CD4-positive, CD25-positive, alpha-beta regulatory T cell (primary cell): ENCODE data around the gene SRI. TPM values are rescaled to one million over a fixed set of nuclear protein-coding genes. Genes with fewer than 3 reads are reported as not detected.
A peak's percentile ranks its signal among the peaks of the same experiment; 100 is the strongest.
"Not testable (repeated sequence)": the region's sequence is repeated elsewhere in the genome, so short reads cannot be mapped to it uniquely, and the experiment has no call there.

ENCODE experiments used
- ATAC-seq, 2 donors: fragments of 150-1000 bp; cut with Tn5 transposase; one replicate each; pipeline ENCODE4 v1.10.0; 2021; ENCODE audit warnings: low read depth in 2 of 2, moderate number of reproducible peaks in 2 of 2, moderate library complexity in 1 of 2
- DNase-seq, 3 donors: peaks; one replicate each; pipeline versions ENCODE4 v3.0.0 to v3.0.0-alpha.2; 2012 to 2022; ENCODE audit warnings: mixed read lengths in 1 of 3
- H3K27ac ChIP-seq: one replicate; pipeline ENCODE4 v1.7.0; 2013; ENCODE audit warnings: mild to moderate bottlenecking, low read length; ENCODE audit not compliant: insufficient read depth, poor library complexity, severe bottlenecking
- H3K27me3 ChIP-seq: one replicate; pipeline ENCODE4 v1.7.0; 2013; ENCODE audit warnings: low read length; ENCODE audit not compliant: control insufficient read depth, insufficient read depth
- H3K36me3 ChIP-seq: one replicate; pipeline ENCODE4 v1.7.0; 2013; ENCODE audit warnings: mild to moderate bottlenecking, low read length, moderate library complexity; ENCODE audit not compliant: control insufficient read depth, insufficient read depth
- H3K4me1 ChIP-seq: 2 replicates; pipeline ENCODE4 v1.7.0; 2013; ENCODE audit warnings: mild to moderate bottlenecking, low read length; ENCODE audit not compliant: insufficient read depth, control insufficient read depth, poor library complexity, severe bottlenecking
- H3K4me3 ChIP-seq: one replicate; pipeline ENCODE4 v1.7.0; 2013; ENCODE audit warnings: low read depth, mild to moderate bottlenecking, low read length, moderate library complexity
- H3K9me3 ChIP-seq, 2 experiments: 1 replicate in 1 of 2; 2 replicates in 1 of 2; pipeline ENCODE4 v1.7.0; 2013; ENCODE audit warnings: low read length in 2 of 2, mild to moderate bottlenecking in 1 of 2, moderate library complexity in 1 of 2; ENCODE audit not compliant: control insufficient read depth in 2 of 2
- H3K27ac Mint-ChIP-seq, 3 donors: one replicate each; pipeline ENCODE4 v1.8.0; 2020 to 2022; ENCODE audit warnings: mild to moderate bottlenecking in 3 of 3, mixed read lengths in 3 of 3, moderate library complexity in 2 of 3
- H3K27me3 Mint-ChIP-seq: one replicate; pipeline ENCODE4 v1.8.0; 2022; ENCODE audit warnings: mild to moderate bottlenecking, mixed read lengths
- H3K36me3 Mint-ChIP-seq: one replicate; pipeline ENCODE4 v1.8.0; 2020; ENCODE audit warnings: mixed read lengths
- H3K4me1 Mint-ChIP-seq, 4 donors: one replicate each; pipeline ENCODE4 v1.8.0; 2020 to 2022; ENCODE audit warnings: mixed read lengths in 4 of 4, mild to moderate bottlenecking in 1 of 4
- H3K4me3 Mint-ChIP-seq, 4 donors: one replicate each; pipeline ENCODE4 v1.8.0; 2020 to 2022; ENCODE audit warnings: mild to moderate bottlenecking in 4 of 4, mixed read lengths in 4 of 4, moderate library complexity in 3 of 4
- H3K9me3 Mint-ChIP-seq, 7 donors: one replicate each; pipeline ENCODE4 v1.8.0; 2020 to 2022; ENCODE audit warnings: mixed read lengths in 7 of 7, mild to moderate bottlenecking in 3 of 7, moderate library complexity in 2 of 7
- polyA plus RNA-seq, 4 donors: library from polyadenylated mRNA; unstranded; fragments of 300-500 nt; fragmentation: Illumina TruSeq; gene quantifications; one replicate each; pipeline ENCODE4 v1.2.3, GENCODE V29; 2021
- total RNA-seq: library from RNA; stranded (reverse); gene quantifications from one replicate; pipeline ENCODE4 v1.2.3, GENCODE V29; 2022

Gene SRI
- total and polyA plus RNA-seq, 5 donors from 2014 or later, result 53.5 to 318 (median 239) TPM

DNA sequence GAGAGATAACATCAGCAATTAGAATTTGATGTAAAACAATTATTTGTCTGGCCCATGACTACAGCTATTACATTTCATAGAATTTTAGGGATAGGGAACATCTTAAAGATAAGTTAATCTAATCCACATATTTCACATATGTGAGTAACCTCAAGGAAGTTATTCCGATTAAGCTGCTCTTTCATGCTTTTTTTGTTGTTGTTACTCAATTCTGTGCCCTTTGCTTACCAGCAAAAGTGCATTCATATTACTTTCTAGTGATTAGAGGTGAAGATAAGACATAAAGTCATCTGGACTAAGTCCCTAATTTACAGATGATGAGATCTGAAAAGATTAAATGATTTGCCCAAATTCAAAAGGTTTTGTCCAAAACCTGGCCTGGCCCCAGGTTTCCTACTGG is 40.9 kb upstream of the SRI start:
- no peak overlapping the region for H3K4me3 Mint-ChIP-seq
- peaks cover 0 to 10% (median 0%) of the 10 kb centered on the region in 7 donors for H3K9me3 Mint-ChIP-seq
- H3K36me3 Mint-ChIP-seq, result no peaks in the 10 kb centered on the region
- no peaks in the 10 kb centered on the region for H3K4me1 ChIP-seq
- H3K27me3 Mint-ChIP-seq, result peaks cover 10% of the 10 kb centered on the region
- DNase-seq (no peak), ATAC-seq (no peak)
- H3K9me3 ChIP-seq, result no peaks in the 10 kb centered on the region
- no peaks in the 10 kb centered on the region for H3K27me3 ChIP-seq
- H3K27ac Mint-ChIP-seq, result no peak overlapping the region
- H3K4me3 ChIP-seq, result no peak overlapping the region
- no peak overlapping the region for H3K27ac ChIP-seq
- no peaks in the 10 kb centered on the region for H3K4me1 Mint-ChIP-seq
- H3K36me3 ChIP-seq, result no peaks in the 10 kb centered on the region

DNA sequence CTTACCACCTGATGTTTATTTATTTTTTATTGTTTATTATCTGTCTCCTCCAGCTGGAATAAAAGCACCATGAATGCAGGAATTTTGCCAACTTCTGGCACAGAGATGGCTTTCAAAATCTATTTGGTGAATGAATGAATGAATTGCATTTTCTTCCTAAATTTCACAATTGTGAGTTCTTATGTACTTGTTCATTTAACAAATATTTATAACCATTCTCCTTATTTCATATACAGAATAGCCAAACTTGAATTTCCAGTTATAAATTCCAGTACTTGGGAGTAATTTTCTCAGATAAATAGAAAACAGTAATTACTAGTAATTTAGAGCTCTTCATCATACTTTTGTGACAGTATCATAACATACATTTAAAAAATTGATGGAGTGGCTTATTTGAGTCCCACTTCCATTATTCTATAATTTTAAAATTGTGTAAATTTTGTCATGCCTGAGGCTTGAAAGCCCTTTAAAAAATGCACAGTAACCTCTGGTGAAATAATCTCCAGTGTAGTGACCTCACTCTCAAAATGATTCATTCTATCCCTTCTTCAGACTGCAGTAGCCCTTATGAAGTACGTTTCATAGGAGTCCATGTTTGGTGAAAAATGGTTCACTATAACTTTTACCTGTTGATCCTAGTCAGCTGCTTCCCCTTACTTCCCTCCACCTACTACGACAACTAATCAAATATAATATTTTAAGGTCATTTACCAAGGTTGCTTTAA is 40.0 kb upstream of the SRI start:
- Mint-ChIP-seq H3K36me3 (no peaks in the 10 kb centered on the region), H3K27me3 (peaks cover 10% of the 10 kb centered on the region)

DNA sequence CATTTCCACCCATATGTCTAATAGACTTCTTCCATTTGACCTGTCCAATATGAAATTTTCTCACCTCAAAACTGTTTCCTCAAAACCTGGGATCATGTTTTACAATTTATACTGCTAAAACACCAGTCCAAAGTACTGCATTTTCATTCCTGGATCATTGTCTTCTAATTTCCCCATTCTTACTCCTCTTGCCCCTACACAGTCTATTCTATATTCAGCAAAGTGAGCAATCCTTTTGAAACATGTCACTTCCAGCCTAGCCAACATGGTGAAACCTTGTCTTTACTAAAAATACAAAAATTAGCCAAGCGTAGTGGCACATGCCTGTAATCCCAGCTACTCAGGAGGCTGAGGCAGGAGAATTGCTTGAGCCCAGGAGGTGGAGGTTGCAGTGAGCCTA is 38.5 kb upstream of the SRI start:
- DNase-seq, H3K4me1 ChIP-seq, H3K9me3 ChIP-seq, H3K4me1 Mint-ChIP-seq, H3K27ac ChIP-seq, H3K36me3 Mint-ChIP-seq, H3K36me3 ChIP-seq, H3K27ac Mint-ChIP-seq, H3K4me3 ChIP-seq, H3K4me3 Mint-ChIP-seq, H3K27me3 ChIP-seq, ATAC-seq: not testable (repeated sequence)
- peaks cover 10% of the 10 kb centered on the region for H3K27me3 Mint-ChIP-seq
- H3K9me3 Mint-ChIP-seq, result peaks cover 2 to 15% (median 10%) of the 10 kb centered on the region in 7 donors

More for the DNA sequence above, 40.0 kb upstream of the SRI start:
- no peaks in the 10 kb centered on the region for H3K27me3 ChIP-seq
- H3K4me1 Mint-ChIP-seq, result no peaks in the 10 kb centered on the region
- H3K9me3 Mint-ChIP-seq, result peaks cover 0 to 10% (median 2%) of the 10 kb centered on the region in 7 donors
- ATAC-seq (no peak), DNase-seq (no peak)
- H3K36me3 ChIP-seq, result no peaks in the 10 kb centered on the region
- no peaks in the 10 kb centered on the region for H3K9me3 ChIP-seq
- no peaks in the 10 kb centered on the region for H3K4me1 ChIP-seq
- H3K27ac ChIP-seq, result no peak overlapping the region
- H3K4me3 ChIP-seq, result no peak overlapping the region
- H3K4me3 Mint-ChIP-seq, result peak overlapping the region in 1 of 4 donors; percentile 49
- H3K27ac Mint-ChIP-seq, result no peak overlapping the region

DNA sequence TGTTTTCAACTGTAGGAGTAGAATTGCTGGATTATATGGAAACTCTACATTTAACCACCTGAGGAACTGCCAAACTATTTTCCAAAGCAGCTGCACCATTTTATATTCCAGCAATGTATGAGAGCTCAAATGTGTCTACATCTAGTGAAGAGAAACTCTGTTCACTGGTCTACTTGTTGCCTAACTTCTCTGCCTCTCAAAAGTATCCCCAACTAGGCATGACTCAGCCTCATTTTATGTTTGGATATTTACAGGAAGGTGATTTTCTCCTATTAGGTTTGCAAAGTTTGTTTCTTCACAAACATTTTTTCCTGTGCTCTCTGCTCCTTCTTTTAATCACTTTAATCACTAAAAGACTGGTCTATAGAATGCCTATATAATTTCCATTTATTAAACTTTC is 37.1 kb upstream of the SRI start:
- Mint-ChIP-seq H3K4me1 (no peaks in the 10 kb centered on the region), H3K36me3 (no peaks in the 10 kb centered on the region), H3K27me3 (peaks cover 6% of the 10 kb centered on the region), H3K9me3 (peaks cover 2 to 17% (median 10%) of the 10 kb centered on the region in 7 donors), H3K27ac (no peak overlapping the region), H3K4me3 (no peak overlapping the region)
- Histone ChIP-seq H3K36me3 (no peaks in the 10 kb centered on the region), H3K9me3 (peaks cover 4 to 6% of the 10 kb centered on the region in 2 experiments), H3K27me3 (no peaks in the 10 kb centered on the region), H3K27ac (no peak overlapping the region), H3K4me1 (no peaks in the 10 kb centered on the region), H3K4me3 (no peak overlapping the region)
- no peak for ATAC-seq
- no peak for DNase-seq

DNA sequence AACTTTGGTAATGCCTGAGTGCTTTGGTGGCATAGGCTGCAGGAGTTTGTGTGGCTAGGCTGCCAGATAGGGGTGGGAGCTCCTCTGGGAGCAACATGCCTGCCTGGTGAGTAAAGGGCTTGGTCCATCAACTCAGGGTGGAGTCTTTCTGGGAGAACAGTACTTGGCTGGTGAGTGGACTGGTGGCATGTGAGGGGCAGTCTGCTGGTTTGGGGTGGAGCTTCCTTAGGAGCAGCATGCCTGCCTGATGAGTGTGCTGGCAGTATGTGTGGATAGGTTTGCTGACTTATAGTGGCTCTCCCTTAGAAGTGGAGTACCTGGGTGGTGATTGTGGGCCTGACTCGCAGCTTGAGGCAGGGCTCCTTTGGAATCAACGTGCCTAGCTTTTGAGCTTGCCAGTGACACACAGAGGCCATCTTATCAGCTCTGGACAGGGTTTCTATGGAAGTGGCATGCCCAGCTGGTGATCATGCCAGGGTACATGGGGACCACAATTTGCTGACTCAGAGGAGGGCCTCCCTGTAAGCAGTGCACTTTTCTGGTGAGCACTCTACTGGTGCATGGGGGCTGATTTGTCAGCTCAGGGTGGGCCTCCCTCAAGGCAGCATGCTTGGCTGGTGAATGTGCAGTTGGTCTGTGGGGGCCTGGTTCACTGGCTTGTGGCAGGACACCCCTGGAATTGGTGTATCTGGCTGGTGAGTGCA is 35.0 kb upstream of the SRI start:
- no peaks in the 10 kb centered on the region for H3K36me3 Mint-ChIP-seq
- no peak overlapping the region for H3K27ac Mint-ChIP-seq
- ATAC-seq (no peak), DNase-seq (no peak)
- Histone ChIP-seq H3K4me1 (no peaks in the 10 kb centered on the region), H3K27me3 (no peaks in the 10 kb centered on the region), H3K9me3 (peaks cover 4 to 6% of the 10 kb centered on the region in 2 experiments), H3K36me3 (no peaks in the 10 kb centered on the region), H3K27ac (no peak overlapping the region), H3K4me3 (no peak overlapping the region)
- H3K9me3 Mint-ChIP-seq, result peaks cover 2 to 17% (median 10%) of the 10 kb centered on the region in 7 donors
- H3K4me1 Mint-ChIP-seq, result no peaks in the 10 kb centered on the region
- H3K4me3 Mint-ChIP-seq, result no peak overlapping the region
- peaks cover 6% of the 10 kb centered on the region for H3K27me3 Mint-ChIP-seq

DNA sequence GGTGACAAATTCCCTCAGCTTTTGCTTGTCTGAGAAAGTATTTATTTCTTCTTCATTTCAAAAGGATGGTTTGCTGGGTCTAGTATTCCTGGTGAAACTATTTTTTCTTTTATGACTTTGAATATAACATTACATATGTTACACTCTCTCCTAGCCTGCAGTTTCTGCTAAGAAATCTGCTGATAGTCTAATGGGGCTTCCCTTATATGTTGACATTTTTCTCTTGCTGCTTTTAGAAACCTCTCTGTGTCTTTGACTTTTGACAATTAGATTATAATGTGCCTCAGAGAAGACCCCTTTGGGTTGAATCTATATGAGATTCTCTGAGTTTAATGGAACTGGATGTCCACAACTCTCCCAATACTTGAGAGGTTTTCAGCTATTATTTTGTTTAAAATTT is 33.8 kb upstream of the SRI start:
- no peaks in the 10 kb centered on the region for H3K4me1 ChIP-seq

DNA sequence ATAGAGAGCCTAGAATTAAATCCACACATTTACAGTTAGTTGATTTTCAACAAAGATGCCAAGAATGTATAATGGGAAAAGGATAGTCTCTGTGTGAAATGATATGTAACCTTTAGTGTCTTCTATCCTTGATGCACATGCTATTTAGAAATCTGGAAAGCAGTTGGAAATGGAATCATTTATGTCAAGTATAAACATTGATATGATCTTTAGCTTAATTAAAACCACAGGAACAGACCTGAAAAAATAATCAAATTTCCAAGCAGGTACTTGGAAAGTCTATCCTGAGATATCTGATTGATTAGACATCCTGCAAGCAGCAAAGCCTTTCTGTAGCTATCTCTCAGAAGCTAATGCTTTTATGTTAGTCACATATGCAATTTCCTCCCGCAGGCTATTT is 24.4 kb upstream of the SRI start:
- H3K36me3 Mint-ChIP-seq, result no peaks in the 10 kb centered on the region
- H3K9me3 Mint-ChIP-seq, result no peaks in the 10 kb centered on the region
- Histone ChIP-seq H3K27ac (no peak overlapping the region), H3K4me1 (no peaks in the 10 kb centered on the region), H3K9me3 (no peaks in the 10 kb centered on the region), H3K36me3 (no peaks in the 10 kb centered on the region), H3K27me3 (peaks cover 2% of the 10 kb centered on the region), H3K4me3 (no peak overlapping the region)
- no peak for ATAC-seq
- no peak overlapping the region for H3K4me3 Mint-ChIP-seq
- no peak for DNase-seq
- no peaks in the 10 kb centered on the region for H3K4me1 Mint-ChIP-seq
- H3K27ac Mint-ChIP-seq, result no peak overlapping the region
- H3K27me3 Mint-ChIP-seq, result peaks cover 16% of the 10 kb centered on the region

More for the DNA sequence above, 33.8 kb upstream of the SRI start:
- H3K9me3 Mint-ChIP-seq, result peaks cover 2 to 17% (median 10%) of the 10 kb centered on the region in 7 donors
- no peak overlapping the region for H3K4me3 Mint-ChIP-seq
- Histone ChIP-seq H3K4me3 (no peak overlapping the region), H3K27ac (no peak overlapping the region), H3K36me3 (no peaks in the 10 kb centered on the region), H3K27me3 (no peaks in the 10 kb centered on the region), H3K9me3 (peaks cover 4 to 6% of the 10 kb centered on the region in 2 experiments)
- H3K27ac Mint-ChIP-seq, result no peak overlapping the region
- ATAC-seq (no peak), DNase-seq (no peak)
- no peaks in the 10 kb centered on the region for H3K36me3 Mint-ChIP-seq
- no peaks in the 10 kb centered on the region for H3K27me3 Mint-ChIP-seq
- H3K4me1 Mint-ChIP-seq, result no peaks in the 10 kb centered on the region
